IPS-11a (cell line): ENCODE results near the gene TRAP1.

Experiments used
- H3K4me3 ChIP-seq: one replicate; pipeline ENCODE4 v1.5.1; 2013; ENCODE audit warnings: low read depth, low read length, control low read depth

TRAP1 gene

GRCh38 chr16:3717235-3718018 is at the start of gene TRAP1:
Gene TRAP1, minus strand, starts transcription at chr16:3717524. Its CDS starts 16 bp downstream, at chr16:3717508.
- H3K4me3 ChIP-seq: peak within 1 kb of the TSS; percentile 95

GRCh38 chr16:3766177-3766576 is 48.9 kb upstream of the TRAP1 start:
- no peak overlapping the region for H3K4me3 ChIP-seq

GRCh38 chr16:3764409-3764808 is 47.1 kb upstream of the TRAP1 start:
- no peak overlapping the region for H3K4me3 ChIP-seq

GRCh38 chr16:3762107-3762750 is 44.9 kb upstream of the TRAP1 start:
- no peak overlapping the region for H3K4me3 ChIP-seq

- no peak overlapping the region for H3K4me3 ChIP-seq
Observed at GRCh38 chr16:3761375-3762106, 44.2 kb upstream of the TRAP1 start.

GRCh38 chr16:3760518-3760917 is 43.2 kb upstream of the TRAP1 start:
- no peak overlapping the region for H3K4me3 ChIP-seq

- no peak overlapping the region for H3K4me3 ChIP-seq
Observed at GRCh38 chr16:3759736-3760135, 42.4 kb upstream of the TRAP1 start.

- no peak overlapping the region for H3K4me3 ChIP-seq
Observed at GRCh38 chr16:3756113-3756512, 38.8 kb upstream of the TRAP1 start.

GRCh38 chr16:3755249-3755648 is 37.9 kb upstream of the TRAP1 start:
- H3K4me3 ChIP-seq: no peak overlapping the region

- no peak overlapping the region for H3K4me3 ChIP-seq
Observed at GRCh38 chr16:3754772-3755171, 37.4 kb upstream of the TRAP1 start.

GRCh38 chr16:3754081-3754703 is 36.9 kb upstream of the TRAP1 start:
- no peak overlapping the region for H3K4me3 ChIP-seq

- H3K4me3 ChIP-seq: no peak overlapping the region
Observed at GRCh38 chr16:3752984-3753383, 35.7 kb upstream of the TRAP1 start.

GRCh38 chr16:3751878-3752277 is 34.6 kb upstream of the TRAP1 start:
- no peak overlapping the region for H3K4me3 ChIP-seq

- H3K4me3 ChIP-seq: no peak overlapping the region
Observed at GRCh38 chr16:3748307-3748706, 31.0 kb upstream of the TRAP1 start.

GRCh38 chr16:3745751-3746355 is 28.5 kb upstream of the TRAP1 start:
- H3K4me3 ChIP-seq: no peak overlapping the region

GRCh38 chr16:3744018-3744417 is 26.7 kb upstream of the TRAP1 start:
- no peak overlapping the region for H3K4me3 ChIP-seq

- H3K4me3 ChIP-seq: no peak overlapping the region
Observed at GRCh38 chr16:3740934-3741333, 23.6 kb upstream of the TRAP1 start.

GRCh38 chr16:3740186-3740585 is 22.9 kb upstream of the TRAP1 start:
- H3K4me3 ChIP-seq: no peak overlapping the region

GRCh38 chr16:3739636-3740035 is 22.3 kb upstream of the TRAP1 start:
- H3K4me3 ChIP-seq: no peak overlapping the region

- no peak overlapping the region for H3K4me3 ChIP-seq
Observed at GRCh38 chr16:3738541-3738940, 21.2 kb upstream of the TRAP1 start.

GRCh38 chr16:3738128-3738527 is 20.8 kb upstream of the TRAP1 start:
- H3K4me3 ChIP-seq: no peak overlapping the region
